ENCODE data around the gene PRKAA1. TPM values are rescaled to one million over a fixed set of nuclear protein-coding genes. Genes with fewer than 3 reads are reported as not detected.

The PRKAA1 gene
- total and polyA plus RNA-seq, 2 donors: 43.5 to 151 TPM

- Histone ChIP-seq H3K27ac (ENCODE audit: low read depth) (no peak overlapping the region), H3K4me3 (ENCODE audit: low read depth, low read length) (no peak overlapping the region), H3K4me1 (ENCODE audit: insufficient read depth) (peaks cover 2% of the 10 kb centered on the region), H3K36me3 (ENCODE audit: insufficient read depth) (no peaks in the 10 kb centered on the region)
- WGBS: 95% methylated on average over 3 of the region's 3 CpGs
- DNase-seq (ENCODE audit: extremely low spot score): no peak
Measured at GRCh38 chr5:40780858-40781257, 17.3 kb downstream of the PRKAA1 start.

DNA sequence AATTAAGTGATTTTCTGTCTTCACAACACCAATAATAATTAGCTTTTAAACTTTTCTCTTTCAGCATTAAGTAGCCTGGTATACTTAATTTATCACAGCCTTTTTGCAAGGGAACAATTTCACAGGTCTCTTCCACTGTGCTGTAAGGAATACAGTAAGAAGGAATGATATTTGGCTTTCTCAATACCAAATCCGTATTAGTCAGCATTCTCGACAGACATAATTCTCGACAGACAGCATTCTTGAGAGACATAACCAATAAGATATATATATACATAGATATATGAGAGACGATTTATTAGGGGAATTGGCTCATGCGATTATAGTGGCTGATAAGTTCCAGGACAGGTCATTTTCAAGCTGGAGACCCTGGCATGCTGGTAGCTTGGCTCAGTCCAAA is 18.0 kb downstream of the PRKAA1 start:
- no peak overlapping the region for H3K4me3 ChIP-seq (ENCODE audit: low read depth, low read length)
- no peak overlapping the region for H3K27ac ChIP-seq (ENCODE audit: low read depth)
- 76% methylated on average over 5 of the region's 5 CpGs for WGBS
- H3K36me3 ChIP-seq (ENCODE audit: insufficient read depth): peaks cover 1% of the 10 kb centered on the region
- no peak for DNase-seq (ENCODE audit: extremely low spot score)
- H3K4me1 ChIP-seq (ENCODE audit: insufficient read depth): peaks cover 2% of the 10 kb centered on the region

DNA sequence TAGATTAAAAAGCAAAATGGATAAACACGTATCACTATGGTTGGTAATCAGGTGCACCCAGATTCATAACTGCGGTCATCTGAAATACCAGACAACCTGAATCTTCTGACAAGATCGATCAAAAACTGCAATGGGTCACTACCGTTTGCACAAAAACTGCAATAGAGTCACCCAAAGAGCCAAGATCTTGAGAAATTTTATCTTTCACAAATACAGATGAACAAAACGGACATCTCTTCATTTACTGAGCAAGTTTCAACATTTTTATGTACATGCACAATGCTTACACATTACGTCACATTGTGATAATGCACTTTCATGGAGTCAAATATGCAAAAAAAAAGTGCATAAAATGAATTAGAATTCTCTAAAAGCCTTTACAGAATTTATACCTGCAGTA is 18.6 kb downstream of the PRKAA1 start:
- Histone ChIP-seq H3K4me1 (ENCODE audit: insufficient read depth) (peaks cover 2% of the 10 kb centered on the region), H3K36me3 (ENCODE audit: insufficient read depth) (peaks cover 4% of the 10 kb centered on the region), H3K27ac (ENCODE audit: low read depth) (no peak overlapping the region), H3K4me3 (ENCODE audit: low read depth, low read length) (no peak overlapping the region)
- 94% methylated on average over 6 of the region's 6 CpGs for WGBS
- no peak for DNase-seq (ENCODE audit: extremely low spot score)

GRCh38 chr5:40778133-40778532 is 20.0 kb downstream of the PRKAA1 start:
- DNase-seq (ENCODE audit: extremely low spot score): no peak
- Histone ChIP-seq H3K4me3 (ENCODE audit: low read depth, low read length) (no peak overlapping the region), H3K4me1 (ENCODE audit: insufficient read depth) (peaks cover 2% of the 10 kb centered on the region), H3K36me3 (ENCODE audit: insufficient read depth) (peaks cover 4% of the 10 kb centered on the region), H3K27ac (ENCODE audit: low read depth) (no peak overlapping the region)
- WGBS: 100% methylated on average over 1 of the region's 1 CpG

- no peak for DNase-seq (ENCODE audit: extremely low spot score)
- Histone ChIP-seq H3K27ac (ENCODE audit: low read depth) (no peak overlapping the region), H3K4me3 (ENCODE audit: low read depth, low read length) (no peak overlapping the region), H3K36me3 (ENCODE audit: insufficient read depth) (peaks cover 4% of the 10 kb centered on the region), H3K4me1 (ENCODE audit: insufficient read depth) (peaks cover 2% of the 10 kb centered on the region)
- 88% methylated on average over 1 of the region's 1 CpG for WGBS
Measured at GRCh38 chr5:40776658-40776977, 21.6 kb downstream of the PRKAA1 start.

GRCh38 chr5:40775846-40776657 is 22.1 kb downstream of the PRKAA1 start:
- H3K36me3 ChIP-seq (ENCODE audit: insufficient read depth): peaks cover 4% of the 10 kb centered on the region
- no peak overlapping the region for H3K4me3 ChIP-seq (ENCODE audit: low read depth, low read length)
- peaks cover 2% of the 10 kb centered on the region for H3K4me1 ChIP-seq (ENCODE audit: insufficient read depth)
- no peak overlapping the region for H3K27ac ChIP-seq (ENCODE audit: low read depth)
- no peak for DNase-seq (ENCODE audit: extremely low spot score)
- 52% methylated on average over 6 of the region's 6 CpGs for WGBS

DNA sequence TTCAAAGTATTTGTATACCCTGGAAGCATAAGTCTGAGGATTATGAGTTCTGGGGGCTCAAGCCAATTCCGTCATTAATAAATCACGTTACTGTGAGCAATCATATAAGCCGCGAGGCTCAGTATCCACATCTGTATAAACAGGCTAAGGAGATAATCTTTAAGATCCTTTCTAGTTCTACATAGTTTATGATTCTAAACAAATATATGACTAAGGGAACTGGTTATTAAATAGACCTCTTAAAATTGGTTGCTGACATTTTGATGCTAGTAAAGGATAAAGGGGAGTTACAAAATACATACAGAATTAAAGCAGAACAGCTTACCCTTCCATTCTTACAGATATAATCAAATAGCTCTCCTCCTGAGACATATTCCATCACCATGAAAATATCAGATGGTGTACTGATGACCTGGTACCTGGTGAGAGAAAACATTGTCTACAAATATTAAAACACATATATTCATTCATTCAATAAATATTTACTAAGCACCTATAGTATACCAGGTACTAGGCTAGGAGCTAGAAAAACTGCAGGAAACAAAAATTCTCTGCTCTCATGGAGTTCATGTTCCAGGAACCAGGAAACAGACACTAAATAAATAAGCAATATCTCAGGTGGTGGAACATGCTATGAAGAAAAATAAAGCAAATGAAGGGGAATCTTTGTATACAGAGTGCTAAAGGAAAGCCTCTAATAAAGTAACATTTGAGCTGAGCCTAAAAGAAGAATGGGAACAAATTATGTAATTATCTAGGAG is 22.9 kb downstream of the PRKAA1 start:
- Histone ChIP-seq H3K4me1 (ENCODE audit: insufficient read depth) (peaks cover 2% of the 10 kb centered on the region), H3K4me3 (ENCODE audit: low read depth, low read length) (no peak overlapping the region), H3K27ac (ENCODE audit: low read depth) (no peak overlapping the region), H3K36me3 (ENCODE audit: insufficient read depth) (peaks cover 4% of the 10 kb centered on the region)
- WGBS: 44% methylated on average over 4 of the region's 4 CpGs
- DNase-seq (ENCODE audit: extremely low spot score): no peak

- Histone ChIP-seq H3K36me3 (ENCODE audit: insufficient read depth) (peaks cover 4% of the 10 kb centered on the region), H3K4me3 (ENCODE audit: low read depth, low read length) (no peak overlapping the region), H3K27ac (ENCODE audit: low read depth) (no peak overlapping the region), H3K4me1 (ENCODE audit: insufficient read depth) (peaks cover 2% of the 10 kb centered on the region)
- no peak for DNase-seq (ENCODE audit: extremely low spot score)
- 64% methylated on average over 1 of the region's 1 CpG for WGBS
Measured at GRCh38 chr5:40774623-40775022, 23.6 kb downstream of the PRKAA1 start.

DNA sequence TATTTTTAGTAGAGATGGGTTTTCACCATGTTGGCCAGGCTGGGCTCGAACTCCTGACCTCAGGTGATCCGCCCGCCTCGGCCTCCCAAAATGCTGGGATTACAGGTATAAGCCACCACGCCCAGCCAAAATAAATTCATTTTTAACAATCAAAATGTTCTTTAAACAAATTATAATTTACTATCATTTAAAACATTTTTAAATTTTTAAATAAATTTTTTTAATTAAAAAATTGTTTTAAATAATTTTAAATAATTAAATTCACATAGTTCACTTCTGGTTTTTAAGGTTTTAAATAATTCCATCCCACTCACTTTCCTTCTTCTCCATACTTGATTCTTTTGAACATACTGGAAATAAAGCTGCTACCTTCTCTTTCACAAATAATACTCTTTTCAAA is 27.4 kb downstream of the PRKAA1 start:
- no peaks in the 10 kb centered on the region for H3K4me1 ChIP-seq (ENCODE audit: insufficient read depth)
- WGBS: 97% methylated on average over 5 of the region's 5 CpGs

GRCh38 chr5:40762705-40763104 is 35.5 kb downstream of the PRKAA1 start:
- H3K4me3 ChIP-seq (ENCODE audit: low read depth, low read length): no peak overlapping the region
- no peak overlapping the region for H3K27ac ChIP-seq (ENCODE audit: low read depth)
- H3K36me3 ChIP-seq (ENCODE audit: insufficient read depth): peaks cover 1% of the 10 kb centered on the region
- no peaks in the 10 kb centered on the region for H3K4me1 ChIP-seq (ENCODE audit: insufficient read depth)
- WGBS: 82% methylated on average over 2 of the region's 2 CpGs
- no peak for DNase-seq (ENCODE audit: extremely low spot score)

More for the DNA sequence above, 27.4 kb downstream of the PRKAA1 start:
- no peak for DNase-seq (ENCODE audit: extremely low spot score)
- Histone ChIP-seq H3K27ac (ENCODE audit: low read depth) (no peak overlapping the region), H3K4me3 (ENCODE audit: low read depth, low read length) (no peak overlapping the region), H3K36me3 (ENCODE audit: insufficient read depth) (peaks cover 5% of the 10 kb centered on the region)

DNA sequence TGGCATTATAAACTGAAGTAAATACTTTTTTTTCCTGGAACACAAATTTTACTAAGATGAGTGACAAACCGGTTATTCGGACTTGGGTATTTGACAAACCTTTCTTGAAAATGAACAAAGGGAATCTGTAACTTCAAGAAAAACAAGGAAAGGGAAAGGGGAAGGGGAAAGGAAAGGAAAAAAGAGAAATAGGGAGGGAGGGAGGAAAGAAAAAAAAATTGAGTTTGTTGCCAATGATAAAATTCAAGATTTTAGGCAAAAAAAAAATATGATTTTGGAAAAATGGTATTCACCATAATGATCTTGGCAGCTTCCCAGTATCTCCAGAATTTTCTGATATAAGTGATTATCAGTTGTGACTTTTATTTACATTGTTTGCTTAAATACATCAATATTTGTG is 40.8 kb downstream of the PRKAA1 start:
- no peaks in the 10 kb centered on the region for H3K4me1 ChIP-seq (ENCODE audit: insufficient read depth)
- H3K36me3 ChIP-seq (ENCODE audit: insufficient read depth): no peaks in the 10 kb centered on the region
- H3K27ac ChIP-seq (ENCODE audit: low read depth): no peak overlapping the region
- 96% methylated on average over 2 of the region's 2 CpGs for WGBS
- H3K4me3 ChIP-seq (ENCODE audit: low read depth, low read length): no peak overlapping the region
- DNase-seq (ENCODE audit: extremely low spot score): no peak

DNA sequence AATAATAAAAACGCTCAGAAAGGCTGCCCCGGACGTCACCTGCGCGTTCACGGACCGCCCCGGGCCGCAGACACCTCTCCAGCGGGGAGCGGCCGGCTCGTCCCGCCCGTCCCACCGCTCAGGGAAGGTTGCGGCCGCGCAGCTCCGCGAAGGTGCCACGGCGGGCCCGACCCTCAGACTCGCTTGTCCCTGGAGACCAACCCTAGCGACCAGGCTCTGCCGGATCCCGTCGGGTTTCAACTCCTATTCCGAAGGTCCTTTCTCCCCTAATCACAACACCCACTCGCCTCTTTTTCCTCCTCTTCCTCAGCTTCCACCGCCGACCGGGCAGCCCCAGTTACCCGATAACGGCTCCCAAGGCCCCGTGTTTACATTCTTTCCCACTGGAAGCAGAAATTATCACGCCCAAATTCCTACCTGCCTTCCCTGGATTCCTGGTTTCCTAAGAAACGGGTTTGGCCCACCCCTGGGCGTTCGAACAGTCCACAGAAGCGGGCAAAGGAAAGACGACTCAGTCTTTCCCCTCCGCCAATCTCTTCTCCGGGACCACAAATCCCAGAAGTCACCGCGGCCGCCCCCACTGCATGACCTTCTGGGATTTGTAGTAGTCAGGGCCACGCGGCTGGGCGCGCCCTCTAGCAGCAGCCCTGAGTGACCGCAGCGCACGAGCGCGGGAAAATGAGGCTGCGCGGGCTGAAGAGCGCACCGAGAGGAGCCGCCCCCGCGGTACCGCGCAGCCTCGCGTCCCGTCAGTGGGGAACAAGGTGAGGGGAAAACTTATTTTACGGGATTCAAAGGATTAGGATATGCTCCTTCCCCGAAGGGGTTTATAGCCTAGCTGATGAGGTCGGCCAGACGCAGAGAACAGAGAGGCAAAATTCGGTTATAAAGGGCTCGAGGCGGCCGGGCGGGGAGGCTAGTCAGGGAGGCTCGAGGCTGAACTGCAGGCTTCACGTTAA is 42.5 kb downstream of the PRKAA1 start, which contains the start of gene TTC33:
TSS of gene TTC33 (minus strand) at position 555 of the 959 bp plus-strand sequence. CDS start 8,943 bp downstream, outside the sequence.
- DNase-seq (ENCODE audit: extremely low spot score): peak; percentile 77
- peak within 1 kb of the TSS; percentile 92 for H3K27ac ChIP-seq (ENCODE audit: low read depth)
- no peaks in the 10 kb centered on the region for H3K4me1 ChIP-seq (ENCODE audit: insufficient read depth)
- peak within 1 kb of the TSS; percentile 85 for H3K4me3 ChIP-seq (ENCODE audit: low read depth, low read length)
- H3K36me3 ChIP-seq (ENCODE audit: insufficient read depth): no peaks in the 10 kb centered on the region
- WGBS: 5% methylated on average over 80 of the region's 80 CpGs

DNA sequence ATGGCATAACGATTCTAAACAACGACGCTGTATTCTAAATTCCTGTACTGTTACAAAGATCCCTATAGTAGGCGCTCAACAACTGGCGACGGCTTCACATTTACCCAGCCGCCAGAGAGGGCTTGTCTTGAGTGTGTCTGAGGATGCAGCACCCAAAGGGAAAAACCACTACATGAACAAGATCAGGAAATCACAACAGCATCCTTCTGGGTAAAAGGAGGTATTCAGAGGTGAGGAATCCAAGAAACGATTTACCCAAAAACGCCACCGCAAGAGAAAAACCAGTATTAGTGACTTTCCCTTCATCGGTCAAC is 43.1 kb downstream of the PRKAA1 start:
- under 1% methylated on average over 11 of the region's 11 CpGs for WGBS
- Histone ChIP-seq H3K4me1 (ENCODE audit: insufficient read depth) (no peaks in the 10 kb centered on the region), H3K4me3 (ENCODE audit: low read depth, low read length) (peak overlapping the region; percentile 85), H3K36me3 (ENCODE audit: insufficient read depth) (no peaks in the 10 kb centered on the region), H3K27ac (ENCODE audit: low read depth) (peak overlapping the region; percentile 92)
- peak; percentile 80 for DNase-seq (ENCODE audit: extremely low spot score)
